Kidney glomerular epithelial cell (primary cell): ENCODE results near the gene TUBA1C.

ENCODE experiments used
- DNase-seq: peaks from one replicate; lab custom pipeline; 2025; lab: John Stamatoyannopoulos, UW

TUBA1C gene

GRCh38 chr12:49283541-49284429 lies 18.9 kb downstream of the TUBA1C start:
- no peak for DNase-seq

- no peak for DNase-seq
These were observed 19.8 kb downstream of the TUBA1C start for GRCh38 chr12:49284672-49285071.

GRCh38 chr12:49287876-49288275 lies 23.0 kb downstream of the TUBA1C start:
- no peak for DNase-seq

- no peak for DNase-seq
These were observed 23.6 kb downstream of the TUBA1C start for GRCh38 chr12:49288412-49288853.

- DNase-seq: no peak
These were observed 24.2 kb downstream of the TUBA1C start for GRCh38 chr12:49288922-49289555.

- no peak for DNase-seq
These were observed 27.8 kb downstream of the TUBA1C start for GRCh38 chr12:49292729-49293055.

- no peak for DNase-seq
These were observed 28.4 kb downstream of the TUBA1C start for GRCh38 chr12:49293056-49293956.

GRCh38 chr12:49294086-49294803 lies 29.4 kb downstream of the TUBA1C start:
- DNase-seq: no peak

- DNase-seq: no peak
These were observed 29.9 kb downstream of the TUBA1C start for GRCh38 chr12:49294804-49295081.

- no peak for DNase-seq
These were observed 30.4 kb downstream of the TUBA1C start, which contains the start of gene PRPH for GRCh38 chr12:49295082-49295936. Gene PRPH, plus strand, starts transcription at chr12:49295147. Its CDS starts 54 bp downstream, at chr12:49295201.

GRCh38 chr12:49296034-49296835 lies 31.4 kb downstream of the TUBA1C start:
- DNase-seq: no peak

GRCh38 chr12:49296836-49297694 lies 32.2 kb downstream of the TUBA1C start:
- no peak for DNase-seq

GRCh38 chr12:49297695-49298060 lies 32.8 kb downstream of the TUBA1C start:
- DNase-seq: no peak

GRCh38 chr12:49298160-49298559 lies 33.3 kb downstream of the TUBA1C start:
- no peak for DNase-seq

GRCh38 chr12:49301760-49302159 lies 36.9 kb downstream of the TUBA1C start:
- no peak for DNase-seq

GRCh38 chr12:49304161-49304560 lies 39.3 kb downstream of the TUBA1C start:
- DNase-seq: no peak

- DNase-seq: no peak
These were observed 41.1 kb downstream of the TUBA1C start for GRCh38 chr12:49305762-49306510.

GRCh38 chr12:49309386-49309785 lies 44.5 kb downstream of the TUBA1C start:
- DNase-seq: no peak
